Activated T-cell treated with anti-CD3 and anti-CD28 coated beads for 48 hours (primary cell): ENCODE results near the gene HGS.
"Not testable (repeated sequence)": the region's sequence is repeated elsewhere in the genome, so short reads cannot be mapped to it uniquely, and the experiment has no call there.

ENCODE experiments used
- DNase-seq: peaks from one replicate; pipeline ENCODE4 v3.0.0-alpha.2; 2020; ENCODE audit warnings: low read depth

HGS gene

GRCh38 chr17:81719410-81720266, 35.8 kb downstream of the HGS start:
- no peak for DNase-seq

GRCh38 chr17:81720267-81721071, 36.7 kb downstream of the HGS start:
- no peak for DNase-seq

GRCh38 chr17:81722184-81723120, 38.6 kb downstream of the HGS start:
- DNase-seq, result no peak

GRCh38 chr17:81723651-81724209, 39.9 kb downstream of the HGS start:
- DNase-seq, result no peak

- DNase-seq, result no peak
Measured at GRCh38 chr17:81725439-81725838, 41.6 kb downstream of the HGS start.

- no peak for DNase-seq
Measured at GRCh38 chr17:81726004-81726403, 42.2 kb downstream of the HGS start.

- no peak for DNase-seq
Measured at GRCh38 chr17:81727324-81728031, 43.7 kb downstream of the HGS start.

- DNase-seq, result peak; percentile 72
Measured at GRCh38 chr17:81733507-81734404, 49.9 kb downstream of the HGS start.

- DNase-seq, result no peak
Measured at GRCh38 chr17:81734405-81735263, 50.8 kb downstream of the HGS start.

- no peak for DNase-seq
Measured at GRCh38 chr17:81735264-81736102, 51.7 kb downstream of the HGS start.

- DNase-seq, result no peak
Measured at GRCh38 chr17:81737947-81738800, 54.4 kb downstream of the HGS start.

GRCh38 chr17:81738801-81739393, 55.1 kb downstream of the HGS start:
- DNase-seq, result no peak

GRCh38 chr17:81739593-81739992, 55.8 kb downstream of the HGS start:
- DNase-seq, result not testable (repeated sequence)

- DNase-seq, result no peak
Measured at GRCh38 chr17:81740395-81740961, 56.7 kb downstream of the HGS start.

- DNase-seq, result no peak
Measured at GRCh38 chr17:81741049-81741593, 57.3 kb downstream of the HGS start.
